Activated T-helper 1 cell treated with Interleukin-2 at 50 U/mL for 16 hours (primary cell): ENCODE results near the gene KRTAP4-8.
"Not testable (repeated sequence)": the region's sequence is repeated elsewhere in the genome, so short reads cannot be mapped to it uniquely, and the experiment has no call there.

Experiments
- DNase-seq: peaks from one replicate; pipeline ENCODE4 v3.0.0-alpha.2; 2020; ENCODE audit warnings: low read depth

The KRTAP4-8 gene

GRCh38 chr17:41108728-41109386, 10.9 kb upstream of the KRTAP4-8 start:
- DNase-seq, result not testable (repeated sequence)

- no peak for DNase-seq
Measured at GRCh38 chr17:41107941-41108450, 10.1 kb upstream of the KRTAP4-8 start.

GRCh38 chr17:41105347-41105746, 7.4 kb upstream of the KRTAP4-8 start, which contains the start of gene KRTAP4-9:
TSS of gene KRTAP4-9 (plus strand) at chr17:41105389. CDS start at chr17:41105389, 0 bp downstream.
- DNase-seq, result not testable (repeated sequence)

GRCh38 chr17:41104386-41105038, 6.6 kb upstream of the KRTAP4-8 start:
- DNase-seq, result not testable (repeated sequence)

GRCh38 chr17:41103896-41104295, 6.0 kb upstream of the KRTAP4-8 start:
- no peak for DNase-seq

- DNase-seq, result no peak
Measured at GRCh38 chr17:41101586-41102259, 3.8 kb upstream of the KRTAP4-8 start, which contains the start of gene KRTAP4-16. TSS of gene KRTAP4-16 (minus strand) at chr17:41102209. CDS start at chr17:41102209, 0 bp downstream.

GRCh38 chr17:41099682-41100480, 1.9 kb upstream of the KRTAP4-8 start:
- not testable (repeated sequence) for DNase-seq

- no peak for DNase-seq
Measured at GRCh38 chr17:41098481-41098880, 539 bp upstream of the KRTAP4-8 start.

GRCh38 chr17:41096055-41096454, 1.9 kb downstream of the KRTAP4-8 start:
- DNase-seq, result no peak

- not testable (repeated sequence) for DNase-seq
Measured at GRCh38 chr17:41088760-41089352, 9.1 kb downstream of the KRTAP4-8 start.

GRCh38 chr17:41084100-41084856, 13.7 kb downstream of the KRTAP4-8 start, which contains the start of gene KRTAP4-7:
TSS of gene KRTAP4-7 (plus strand) at chr17:41084150. CDS start at chr17:41084207, 57 bp downstream.
- DNase-seq, result not testable (repeated sequence)

- DNase-seq, result not testable (repeated sequence)
Measured at GRCh38 chr17:41083427-41083826, 14.5 kb downstream of the KRTAP4-8 start.

GRCh38 chr17:41082626-41083025, 15.3 kb downstream of the KRTAP4-8 start:
- no peak for DNase-seq

GRCh38 chr17:41076788-41077187, 21.2 kb downstream of the KRTAP4-8 start:
- DNase-seq, result no peak

- DNase-seq, result no peak
Measured at GRCh38 chr17:41073676-41074075, 24.3 kb downstream of the KRTAP4-8 start.

GRCh38 chr17:41071606-41072360, 26.2 kb downstream of the KRTAP4-8 start:
- no peak for DNase-seq

- no peak for DNase-seq
Measured at GRCh38 chr17:41069031-41069430, 28.9 kb downstream of the KRTAP4-8 start.

GRCh38 chr17:41067281-41067680, 30.7 kb downstream of the KRTAP4-8 start:
- DNase-seq, result no peak

GRCh38 chr17:41065829-41066624, 31.9 kb downstream of the KRTAP4-8 start, which contains the start of gene KRTAP2-4:
TSS of gene KRTAP2-4 (minus strand) at chr17:41065879. CDS start at chr17:41065845, 34 bp downstream.
- DNase-seq, result no peak
